NB4 (cell line): ENCODE data around the gene LDHD.
"Not testable (repeated sequence)": the region's sequence is repeated elsewhere in the genome, so short reads cannot be mapped to it uniquely, and the experiment has no call there.

Source experiments
- DNase-seq: peaks from one replicate; pipeline ENCODE4 v3.0.0; 2010; ENCODE audit warnings: low read depth
- H3K4me3 ChIP-seq: one replicate; pipeline ENCODE4 v1.5.1; 2011; ENCODE audit warnings: mild to moderate bottlenecking, low read depth, low read length, moderate library complexity
- MYC ChIP-seq: IDR thresholded peaks from 2 replicates; pipeline ENCODE4 v1.6.1; 2011; ENCODE audit warnings: low read depth, low read length
- POLR2A ChIP-seq: IDR thresholded peaks from 2 replicates; pipeline ENCODE4 v1.6.1; 2011; ENCODE audit warnings: mild to moderate bottlenecking; ENCODE audit not compliant: insufficient read length; ENCODE audit errors: extremely low read depth
- TF ChIP-seq, protein P1 (sequence below): IDR thresholded peaks from 2 replicates; pipeline ENCODE4 v1.6.1; 2011; ENCODE audit warnings: low read depth, low read length
- TF ChIP-seq, protein P2 (sequence below): IDR thresholded peaks from one replicate; pipeline ENCODE4 v1.5.1; 2012; ENCODE audit warnings: low read depth, low read length

Gene LDHD

GRCh38 chr16:75130150-75130771, 13.7 kb upstream of the LDHD start:
- peak; percentile 43 for DNase-seq
- H3K4me3 ChIP-seq = no peak overlapping the region
- no peak for TF ChIP-seq MYC
- no peak for TF ChIP-seq POLR2A
- TF ChIP-seq, protein P1, sequence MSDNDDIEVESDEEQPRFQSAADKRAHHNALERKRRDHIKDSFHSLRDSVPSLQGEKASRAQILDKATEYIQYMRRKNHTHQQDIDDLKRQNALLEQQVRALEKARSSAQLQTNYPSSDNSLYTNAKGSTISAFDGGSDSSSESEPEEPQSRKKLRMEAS = no peak
- TF ChIP-seq, protein P2, sequence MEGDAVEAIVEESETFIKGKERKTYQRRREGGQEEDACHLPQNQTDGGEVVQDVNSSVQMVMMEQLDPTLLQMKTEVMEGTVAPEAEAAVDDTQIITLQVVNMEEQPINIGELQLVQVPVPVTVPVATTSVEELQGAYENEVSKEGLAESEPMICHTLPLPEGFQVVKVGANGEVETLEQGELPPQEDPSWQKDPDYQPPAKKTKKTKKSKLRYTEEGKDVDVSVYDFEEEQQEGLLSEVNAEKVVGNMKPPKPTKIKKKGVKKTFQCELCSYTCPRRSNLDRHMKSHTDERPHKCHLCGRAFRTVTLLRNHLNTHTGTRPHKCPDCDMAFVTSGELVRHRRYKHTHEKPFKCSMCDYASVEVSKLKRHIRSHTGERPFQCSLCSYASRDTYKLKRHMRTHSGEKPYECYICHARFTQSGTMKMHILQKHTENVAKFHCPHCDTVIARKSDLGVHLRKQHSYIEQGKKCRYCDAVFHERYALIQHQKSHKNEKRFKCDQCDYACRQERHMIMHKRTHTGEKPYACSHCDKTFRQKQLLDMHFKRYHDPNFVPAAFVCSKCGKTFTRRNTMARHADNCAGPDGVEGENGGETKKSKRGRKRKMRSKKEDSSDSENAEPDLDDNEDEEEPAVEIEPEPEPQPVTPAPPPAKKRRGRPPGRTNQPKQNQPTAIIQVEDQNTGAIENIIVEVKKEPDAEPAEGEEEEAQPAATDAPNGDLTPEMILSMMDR = no peak

- peak; percentile 63 for DNase-seq
- H3K4me3 ChIP-seq = not testable (repeated sequence)
Measured at GRCh38 chr16:75129421-75130149, 13.0 kb upstream of the LDHD start.

DNA sequence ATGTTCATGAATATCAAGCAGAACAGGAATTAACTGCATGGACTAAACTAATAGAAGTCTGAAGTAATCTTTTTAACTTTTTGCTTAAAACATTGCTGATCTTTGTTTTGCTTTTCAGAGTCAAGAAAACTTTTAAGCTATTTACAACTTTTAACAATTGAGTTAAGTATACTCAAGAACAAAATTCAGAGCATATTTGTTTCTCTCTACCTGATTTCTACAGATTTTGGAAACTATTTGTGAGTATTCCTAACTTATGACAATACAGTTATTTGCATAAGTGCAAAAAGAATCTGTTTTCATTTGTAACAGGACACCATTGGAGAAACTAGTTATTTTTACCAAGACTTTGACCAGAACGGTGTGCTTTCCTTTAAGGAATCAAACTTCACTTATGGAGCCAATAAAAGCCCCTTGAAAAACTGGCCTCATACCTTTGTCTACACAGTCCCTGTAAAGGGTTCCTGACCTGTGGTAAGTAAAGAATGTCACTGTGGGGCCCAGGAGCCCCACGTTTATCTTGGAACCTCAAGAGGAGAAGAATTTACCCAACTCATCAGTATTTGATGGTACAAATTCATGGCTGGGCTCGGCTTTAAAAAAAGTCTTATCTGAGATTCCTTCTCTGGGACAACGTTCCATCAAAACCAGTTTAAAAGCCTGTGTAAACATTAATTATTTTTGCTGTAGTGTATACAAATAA, 11.3 kb upstream of the LDHD start:
- no peak overlapping the region for H3K4me3 ChIP-seq
- no peak for DNase-seq
- TF ChIP-seq, protein P2 = no peak
- TF ChIP-seq, protein P1 = no peak
- no peak for TF ChIP-seq POLR2A
- TF ChIP-seq MYC = no peak

- no peak overlapping the region for H3K4me3 ChIP-seq
- TF ChIP-seq, protein P1 = no peak
- no peak for TF ChIP-seq POLR2A
- TF ChIP-seq MYC = no peak
- TF ChIP-seq, protein P2 = no peak
Measured at GRCh38 chr16:75122609-75123008, 6.0 kb upstream of the LDHD start.

DNA sequence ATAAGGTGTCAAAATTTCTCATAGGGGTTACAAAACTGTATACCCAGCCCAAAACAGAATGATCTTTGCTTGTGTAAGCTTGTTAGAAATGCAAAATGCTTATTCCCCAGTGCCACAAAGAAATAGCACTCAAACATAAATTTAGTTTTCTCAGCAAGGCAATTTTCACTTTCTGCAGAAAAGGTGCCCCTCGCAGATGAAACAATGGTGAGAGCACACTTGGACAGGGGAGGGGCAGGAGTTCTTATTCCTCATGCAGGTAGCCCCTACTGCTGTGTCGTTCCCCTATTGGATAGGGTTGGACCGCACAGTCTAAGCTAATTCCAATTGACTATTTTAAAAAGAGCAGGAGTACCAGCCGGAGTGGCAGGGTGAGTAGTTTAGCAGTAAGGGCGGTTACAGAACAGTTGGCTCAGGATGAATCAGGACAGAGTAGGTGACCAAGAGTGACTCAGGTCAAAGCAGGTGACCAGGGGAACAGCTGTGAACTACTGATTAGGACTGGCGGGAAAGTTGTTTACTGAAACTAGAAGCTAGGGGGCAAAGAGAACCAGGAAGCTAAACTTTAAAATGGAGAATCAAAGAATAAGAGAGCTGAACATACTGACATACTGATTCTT, 5.5 kb upstream of the LDHD start:
- no peak for DNase-seq

More at GRCh38 chr16:75122609-75123008, 6.0 kb upstream of the LDHD start:
- DNase-seq = no peak

More for the DNA sequence above, 5.5 kb upstream of the LDHD start:
- H3K4me3 ChIP-seq = no peak overlapping the region
- TF ChIP-seq, protein P2 = no peak
- no peak for TF ChIP-seq POLR2A
- no peak for TF ChIP-seq MYC
- TF ChIP-seq, protein P1 = no peak
